Umbilical cord (tissue), 2 donors: ENCODE data around the gene ARRDC5. TPM values are rescaled to one million over a fixed set of nuclear protein-coding genes. Genes with fewer than 3 reads are reported as not detected.
"Not testable (repeated sequence)": the region's sequence is repeated elsewhere in the genome, so short reads cannot be mapped to it uniquely, and the experiment has no call there.

Experiments used
- DNase-seq: peaks from one replicate; pipeline ENCODE4 v3.0.0-alpha.2; 2015; ENCODE audit warnings: low spot score
- total RNA-seq: library from RNA; depleted of rRNA; stranded (reverse); fragments of >200 nt; gene quantifications from one replicate; pipeline ENCODE4 v1.2.3, GENCODE V29; 2014; ENCODE audit warnings: low replicate concordance; ENCODE audit not compliant: insufficient read depth

ARRDC5 gene
- total RNA-seq, 1 donor from 2014 or later: not detected

DNA sequence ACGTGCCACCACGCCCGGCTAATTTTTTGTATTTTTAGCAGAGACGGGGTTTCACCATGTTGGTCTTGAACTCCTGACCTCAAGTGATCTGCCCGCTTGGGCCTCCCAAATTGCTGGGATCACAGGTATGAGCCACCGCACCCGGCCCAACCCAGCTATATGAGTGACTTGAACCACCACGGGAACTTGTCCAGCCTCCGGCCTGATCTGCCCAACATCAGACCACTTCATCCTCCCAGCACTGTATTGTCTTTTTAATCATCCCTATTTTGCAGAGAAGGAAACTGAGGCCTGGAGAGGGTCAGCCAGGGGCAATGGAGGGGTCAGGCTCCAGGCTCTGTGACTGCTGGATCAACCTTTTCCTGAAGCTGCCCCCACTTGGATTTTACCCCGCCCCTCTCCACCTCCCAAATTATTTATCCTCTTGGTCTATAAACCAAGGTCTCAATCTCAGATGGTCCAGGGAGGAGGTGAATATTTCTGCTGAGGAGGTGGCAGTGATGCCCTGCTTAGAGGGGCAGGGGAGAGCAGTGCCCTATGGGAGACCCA lies 34.3 kb downstream of the ARRDC5 start:
- no peak for DNase-seq

DNA sequence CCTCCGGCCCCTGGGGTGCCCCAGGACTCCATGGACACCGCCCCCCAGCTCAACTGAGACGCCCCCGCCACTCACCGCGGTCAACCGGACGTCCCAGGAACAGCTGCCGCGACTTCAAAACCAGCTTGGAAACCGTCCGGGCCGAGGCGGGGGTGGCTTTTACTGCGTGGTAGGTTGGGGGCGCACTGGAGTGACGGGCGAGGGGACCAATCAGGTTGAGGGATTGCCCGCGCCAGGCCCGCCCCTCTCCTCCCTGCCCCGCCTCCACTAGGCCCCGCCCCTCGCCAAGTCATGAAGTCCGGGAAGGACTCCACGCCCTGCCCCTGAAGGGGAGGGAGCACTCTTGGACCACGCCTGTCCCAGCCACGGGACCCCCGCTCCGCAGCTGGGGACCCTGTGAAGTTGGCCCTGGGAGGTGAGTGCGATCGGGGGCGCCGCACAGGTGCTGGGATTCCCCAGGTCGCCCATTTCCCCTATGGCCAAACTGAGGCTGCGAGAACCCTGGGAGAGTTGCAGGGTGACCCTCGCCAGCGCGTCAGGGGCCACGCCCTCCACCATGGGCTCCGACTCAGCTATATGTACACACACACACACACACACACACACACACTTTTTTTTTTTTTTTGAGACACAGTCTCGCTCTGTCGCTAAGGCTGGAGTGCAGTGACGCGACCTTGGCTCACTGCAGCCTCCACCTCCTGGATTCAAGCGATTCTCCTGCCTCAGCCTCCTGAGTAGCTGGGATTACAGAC lies 35.0 kb downstream of the ARRDC5 start, which contains the start of gene PLIN3:
PLIN3 (minus strand) TSS at position 134 of the 752 bp plus-strand sequence. CDS start 6,273 bp downstream, outside the sequence.
- peak; percentile 97 for DNase-seq

DNA sequence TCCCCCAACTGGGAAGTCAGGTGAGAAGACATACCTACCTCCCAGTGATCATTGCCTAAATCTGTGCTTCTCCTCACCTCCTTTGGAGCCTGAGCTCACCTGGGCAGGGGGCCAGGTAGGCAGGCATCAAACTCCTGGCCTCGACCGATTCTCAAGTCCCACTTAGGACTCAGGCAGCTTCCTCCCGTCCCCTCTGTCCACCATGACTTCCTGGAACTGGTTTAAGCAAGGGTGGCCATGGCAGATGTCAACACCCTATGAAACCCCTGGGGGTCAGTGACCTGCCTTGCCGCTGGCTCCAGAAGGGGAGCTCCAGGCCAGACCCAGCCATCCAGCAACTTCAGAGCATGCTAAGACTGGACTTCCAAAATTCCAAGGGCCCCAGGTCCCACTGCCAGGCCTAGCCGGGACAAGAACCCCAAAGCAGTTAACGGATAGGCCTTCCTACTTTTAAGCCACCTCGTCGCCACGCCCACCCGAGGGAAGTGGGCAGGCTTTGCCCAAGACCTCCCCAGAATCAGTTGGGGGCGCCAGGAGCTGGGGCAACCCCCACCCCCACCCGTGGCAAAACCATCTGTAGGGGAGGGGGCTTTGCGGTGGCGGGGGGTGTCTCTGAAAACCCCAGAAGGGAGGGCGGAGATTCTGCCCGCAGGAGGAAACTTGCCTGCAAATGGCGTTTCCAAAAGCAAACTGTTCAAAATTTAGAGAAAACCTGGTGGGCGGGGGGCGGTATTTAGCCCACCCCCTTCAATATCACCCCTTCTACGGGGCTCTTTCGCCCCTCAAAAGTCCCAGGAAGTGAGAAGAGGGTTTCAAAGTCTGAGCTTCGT lies 35.9 kb downstream of the ARRDC5 start:
- DNase-seq: peak; percentile 78

DNA sequence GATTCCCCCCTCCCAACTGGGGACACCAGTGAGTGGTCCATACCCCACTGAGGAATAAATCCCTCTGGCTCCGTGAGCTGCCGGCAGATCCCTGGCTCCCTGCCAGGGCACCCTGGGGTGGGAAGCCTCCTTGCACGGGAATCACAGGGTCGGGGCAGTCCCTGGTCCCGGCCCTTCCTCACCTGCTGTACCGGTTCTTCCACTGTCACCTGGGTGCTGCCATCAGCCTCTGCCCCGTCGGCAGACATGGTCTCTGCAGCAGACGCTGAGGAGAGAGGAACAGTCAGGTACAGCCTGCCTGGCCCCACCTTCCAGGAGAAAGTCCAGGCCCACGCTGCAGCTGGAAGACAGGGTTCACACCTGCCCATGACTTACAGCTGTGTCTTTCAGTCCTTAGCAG lies 41.5 kb downstream of the ARRDC5 start:
- peak; percentile 62 for DNase-seq

DNA sequence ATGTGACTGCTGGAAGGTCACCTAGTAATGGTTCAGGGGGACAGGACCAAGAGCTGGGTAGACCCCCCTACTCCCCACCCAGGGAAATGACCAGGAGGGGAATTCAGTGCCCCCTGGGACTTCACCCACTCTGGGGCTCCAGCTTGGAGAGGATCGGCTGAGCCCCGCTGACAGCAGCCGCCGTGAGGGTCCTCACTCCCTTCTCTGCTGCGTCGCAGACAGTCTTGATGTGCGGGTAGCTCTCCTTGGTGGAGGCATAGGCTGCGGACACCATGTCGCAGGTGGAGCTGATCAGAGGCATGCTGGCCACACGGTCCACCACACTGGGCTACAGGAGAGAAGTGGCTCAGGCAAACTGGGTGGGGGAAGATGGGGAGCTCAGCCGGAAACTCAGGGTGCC lies 43.0 kb downstream of the ARRDC5 start:
- DNase-seq: no peak

DNA sequence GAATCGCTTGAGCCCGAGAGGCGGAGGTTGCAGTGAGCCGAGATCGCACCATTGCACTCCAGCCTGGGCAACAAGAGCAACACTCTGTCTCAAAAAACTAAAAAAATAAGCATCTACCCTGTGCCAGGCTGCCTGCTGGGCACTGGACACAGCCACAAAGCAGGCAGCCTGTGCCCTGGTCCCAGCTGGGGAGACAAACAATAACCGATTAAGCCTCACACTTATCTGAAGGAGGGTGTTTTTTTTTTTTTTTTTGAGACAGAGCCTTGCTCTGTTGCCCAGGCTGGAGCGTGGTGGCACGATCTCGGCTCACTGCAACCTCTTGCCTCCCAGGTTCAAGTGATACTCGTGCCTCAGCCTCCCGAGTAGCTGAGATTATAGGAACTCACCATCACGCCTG lies 46.2 kb downstream of the ARRDC5 start:
- DNase-seq: not testable (repeated sequence)

DNA sequence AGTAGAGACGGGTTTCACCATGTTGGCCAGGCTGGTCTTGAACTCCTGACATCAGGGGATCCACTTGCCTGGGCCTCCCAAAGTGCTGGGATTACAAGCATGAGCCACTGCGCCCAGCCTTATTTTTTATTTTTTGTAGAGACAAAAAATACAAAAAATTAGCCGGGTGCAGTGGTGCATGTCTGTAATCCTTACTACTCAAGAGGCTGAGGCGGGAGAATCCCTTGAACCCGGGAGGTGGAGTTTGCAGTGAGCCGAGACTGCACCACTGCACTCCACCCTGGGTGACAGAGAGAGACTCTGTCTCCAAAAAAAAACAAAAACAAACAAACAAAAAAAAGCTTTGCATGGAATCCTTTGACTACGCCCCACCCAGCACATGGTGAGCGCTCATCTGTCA lies 49.2 kb downstream of the ARRDC5 start:
- not testable (repeated sequence) for DNase-seq

DNA sequence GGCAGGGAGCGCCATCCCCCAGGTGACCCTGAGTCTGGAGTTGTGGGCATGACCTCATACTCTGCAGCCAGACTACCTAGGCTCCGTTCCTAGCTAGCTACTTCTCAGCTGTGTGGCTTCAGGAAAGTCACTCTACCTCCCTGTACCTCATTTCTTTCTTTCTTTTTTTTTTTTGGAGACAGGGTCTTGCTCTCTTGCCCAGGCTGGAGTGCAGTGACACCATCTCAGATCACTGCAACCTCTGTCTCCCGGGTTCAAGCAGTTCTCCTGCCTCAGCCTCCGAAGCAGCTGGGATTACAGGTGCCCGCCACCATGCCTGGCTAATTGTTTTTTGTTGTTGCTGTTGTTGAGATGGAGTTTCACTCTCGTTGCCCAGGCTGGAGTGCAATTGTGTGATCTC lies 50.2 kb downstream of the ARRDC5 start:
- DNase-seq: no peak

DNA sequence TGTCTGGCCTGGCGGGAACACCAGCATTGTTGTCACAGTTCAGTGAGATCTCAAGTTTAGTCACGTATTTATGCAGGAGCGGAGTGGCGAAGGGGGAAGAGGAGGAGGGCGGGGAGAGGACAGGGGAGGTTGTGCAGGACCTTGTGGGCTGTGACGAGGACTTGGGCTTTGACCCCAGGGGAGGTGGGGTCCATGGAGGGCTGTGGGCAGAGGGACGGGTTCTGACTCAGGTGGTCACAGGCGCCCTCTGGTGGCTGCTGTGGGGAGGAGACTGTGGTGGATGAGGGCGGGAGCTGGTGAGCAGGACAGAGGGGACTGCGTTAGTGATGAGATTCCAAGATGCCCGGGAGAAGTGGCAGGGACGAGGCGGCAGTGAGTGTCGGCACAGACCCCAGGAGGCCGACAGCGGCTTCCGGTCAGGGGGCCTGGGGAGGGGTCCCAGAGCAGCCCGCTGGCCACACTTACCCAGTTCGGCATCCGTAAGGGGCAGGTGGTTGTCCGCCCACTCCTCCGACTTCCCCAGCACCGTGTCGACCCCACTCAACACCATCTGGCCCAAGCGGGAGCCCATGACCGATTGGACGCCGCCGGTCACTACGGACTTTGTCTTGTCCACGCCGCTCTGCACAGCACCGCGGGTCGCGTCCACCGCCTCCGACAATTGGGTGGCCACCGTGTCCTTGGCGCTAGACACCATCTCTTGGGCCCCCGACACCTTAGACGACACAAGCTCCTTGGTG lies 51.0 kb downstream of the ARRDC5 start:
- DNase-seq: peak; percentile 37

DNA sequence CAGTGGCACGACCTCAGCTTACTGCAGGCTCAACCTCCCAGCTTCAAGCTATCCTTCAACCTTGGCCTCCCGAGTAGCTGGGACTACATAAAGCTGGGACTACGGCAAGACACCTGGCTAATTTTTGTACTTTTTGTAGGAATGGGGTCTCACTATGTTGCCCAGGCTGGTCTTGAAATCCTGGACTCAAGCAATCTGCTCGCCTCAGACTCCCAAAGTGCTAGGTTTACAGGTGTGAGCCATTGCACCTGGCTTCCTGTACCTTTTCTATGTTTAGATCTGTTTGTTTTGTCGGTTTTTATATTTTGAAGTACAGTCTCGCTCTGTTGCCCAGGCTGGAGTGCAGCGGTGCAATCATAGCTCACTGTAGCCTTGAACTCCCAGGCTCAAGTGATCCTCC lies 53.7 kb downstream of the ARRDC5 start:
- no peak for DNase-seq

DNA sequence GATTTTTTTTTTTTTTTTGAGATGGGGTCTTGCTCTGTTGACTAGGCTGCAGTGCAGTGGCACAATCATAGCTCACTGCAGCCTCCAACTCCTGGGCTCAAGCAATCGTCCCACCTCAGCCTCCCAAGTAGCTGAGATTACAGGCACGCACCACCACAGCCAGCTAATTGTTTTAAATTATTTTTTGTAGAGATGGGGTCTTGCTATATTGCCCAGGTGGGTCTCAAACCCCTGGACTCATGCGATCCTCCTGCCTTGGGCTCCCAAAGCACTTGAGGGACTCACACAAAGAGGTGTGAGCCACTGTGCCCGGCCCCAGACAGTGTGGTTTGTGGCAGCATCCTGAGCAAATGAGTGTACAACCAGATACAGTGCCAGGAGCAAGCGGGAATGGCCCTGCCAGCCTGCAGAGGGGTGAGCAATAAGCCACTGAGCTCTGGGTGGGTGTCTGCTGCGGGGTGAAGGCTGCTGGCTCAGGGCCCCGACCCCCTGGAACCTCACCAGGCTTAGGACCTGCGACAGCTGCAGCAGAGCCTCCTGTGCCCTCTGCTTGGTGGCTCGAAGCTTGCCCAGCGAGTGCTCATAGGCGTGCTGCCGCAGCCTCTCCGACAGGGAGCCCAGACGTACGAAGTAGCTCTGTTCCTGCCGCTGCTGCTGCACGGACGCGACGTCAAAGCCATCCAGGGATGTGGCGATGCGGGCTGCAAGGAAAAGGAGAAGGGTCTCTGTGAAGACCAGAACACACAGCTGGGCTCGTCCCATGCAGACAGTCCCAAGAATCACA lies 55.3 kb downstream of the ARRDC5 start:
- DNase-seq: no peak

DNA sequence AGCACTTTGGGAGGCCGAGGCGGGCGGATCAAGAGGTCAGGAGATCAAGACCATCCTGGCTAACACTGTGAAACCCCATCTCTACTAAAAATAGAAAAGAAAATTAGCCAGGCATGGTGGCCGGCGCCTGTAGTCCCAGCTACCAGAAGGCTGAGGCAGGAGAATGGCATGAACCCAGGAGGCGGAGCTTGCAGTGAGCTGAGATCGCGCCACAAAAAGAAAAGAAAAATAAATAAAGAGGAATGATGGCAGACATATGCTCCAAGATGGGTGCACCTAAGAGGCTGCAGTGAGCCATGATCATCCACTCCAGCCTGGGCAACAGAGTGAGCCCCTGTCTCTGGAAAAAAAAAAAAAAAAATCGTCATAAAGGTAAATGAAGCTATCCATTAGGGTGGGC lies 56.7 kb downstream of the ARRDC5 start:
- not testable (repeated sequence) for DNase-seq

DNA sequence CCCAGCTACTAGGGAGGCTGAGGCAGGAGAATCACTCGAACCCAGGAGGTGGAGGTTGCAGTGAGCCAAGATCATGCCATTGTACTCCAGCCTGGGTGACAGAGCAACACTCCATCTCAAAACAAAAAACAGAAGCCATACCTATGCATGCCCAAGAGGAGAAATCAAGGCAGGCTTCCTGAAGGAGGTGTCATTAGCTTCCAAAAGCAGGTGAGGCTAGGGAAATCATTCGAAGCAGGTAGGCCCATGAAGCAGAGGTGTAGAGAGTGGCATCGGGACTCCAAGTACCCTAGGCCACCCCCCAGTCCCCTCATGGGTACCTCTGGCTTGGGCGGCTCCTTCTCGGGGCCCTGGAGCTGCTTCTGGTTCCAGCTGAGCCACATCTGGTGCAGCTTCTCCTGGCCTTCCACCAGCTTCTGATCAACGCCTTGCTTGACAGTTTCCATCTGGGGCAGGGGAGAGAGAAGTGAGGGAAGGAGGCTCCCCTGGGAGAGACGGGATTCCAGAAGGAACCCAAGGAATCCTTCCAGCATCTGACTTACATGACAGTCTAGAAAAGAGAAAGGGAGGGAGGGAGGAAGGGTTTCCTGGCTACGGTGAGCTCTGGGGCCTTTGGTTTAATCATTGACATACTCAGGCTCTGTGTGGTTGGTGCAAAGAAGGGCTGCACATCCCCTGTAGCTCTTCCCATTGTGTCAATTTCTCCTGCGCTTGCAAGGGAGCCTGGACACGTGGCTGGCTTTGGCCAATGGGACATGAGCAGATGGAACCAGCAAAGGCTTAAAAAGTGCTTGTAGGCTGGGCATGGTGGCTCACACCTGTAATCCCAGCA lies 58.1 kb downstream of the ARRDC5 start:
- DNase-seq: no peak

DNA sequence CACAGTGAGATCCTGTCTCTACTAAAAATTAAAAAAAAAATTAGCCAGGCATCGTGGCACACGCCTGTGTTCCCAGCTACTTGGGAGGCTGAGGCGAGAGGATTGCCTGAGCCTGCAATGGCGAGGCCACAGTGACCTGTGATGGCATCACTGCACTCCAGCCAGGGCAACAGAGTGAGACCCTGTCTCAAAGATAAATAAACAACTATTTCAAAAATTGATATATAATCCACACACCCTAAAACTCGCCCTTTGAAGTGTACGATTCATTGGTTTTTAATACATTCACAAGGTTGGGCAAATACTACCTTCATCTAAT lies 59.1 kb downstream of the ARRDC5 start:
- DNase-seq: no peak

Other genes starting within 250 kb of the ARRDC5 start
- 65.7 TPM for gene MYDGF, start 232.6 kb downstream of the ARRDC5 start, total RNA-seq
- gene DPP9, start 179.1 kb downstream of the ARRDC5 start, total RNA-seq: 17.6 TPM
- gene FEM1A, start 111.2 kb downstream of the ARRDC5 start, total RNA-seq: 10.6 TPM
- 4.6 TPM for gene TICAM1, start 71.2 kb downstream of the ARRDC5 start, total RNA-seq
- gene PLIN3, start 35.2 kb downstream of the ARRDC5 start, total RNA-seq: 86.2 TPM
- gene UHRF1, start 6.6 kb upstream of the ARRDC5 start, total RNA-seq: 4.6 TPM
- gene KDM4B, start 66.2 kb upstream of the ARRDC5 start, total RNA-seq: 20.9 TPM